ENCODE results near the gene PAK1. TPM values are rescaled to one million over a fixed set of nuclear protein-coding genes. Genes with fewer than 3 reads are reported as not detected.

PAK1 gene
- polyA plus RNA-seq, 3 donors, result 128 to 195 (median 134) TPM

GRCh38 chr11:77472991-77473800, 698 bp downstream of the PAK1 start:
- Mint-ChIP-seq H3K9me3 (peaks cover 0 to 2% (median 0%) of the 10 kb centered on the region in 7 donors), H3K4me3 (peak overlapping the region; percentile 86 to 93), H3K36me3 (peaks cover 0 to 2% of the 10 kb centered on the region in 2 donors), H3K27me3 (ENCODE audit: low read depth in 3 of 3) (peaks cover 4 to 24% (median 12%) of the 10 kb centered on the region in 3 donors), H3K27ac (peak overlapping the region; percentile 81 to 97 (median 94)), H3K4me1 (peaks cover 40% of the 10 kb centered on the region)
- H3K27me3 ChIP-seq (ENCODE audit: control insufficient read depth in 2 of 2, insufficient read depth in 2 of 2, low read length in 2 of 2), result peaks cover 0 to 2% of the 10 kb centered on the region in 2 donors
- peak overlapping the region; percentile 86 for H3K9ac ChIP-seq (ENCODE audit: insufficient read depth, low read length, poor library complexity, severe bottlenecking)
- WGBS (ENCODE audit: insufficient coverage), result 3% methylated on average over 49 of the region's 80 CpGs
- H4K20me1 ChIP-seq (ENCODE audit: insufficient read depth, low read length), result no peaks in the 10 kb centered on the region
- DNase-seq, result peak; percentile 30 to 35 (median 33)
- H3K4me2 ChIP-seq (replicated peaks; ENCODE audit: extremely low read depth, low read length, poor library complexity, severe bottlenecking), result peak overlapping the region; percentile 82
- H3K27ac ChIP-seq (ENCODE audit: low read depth in 1 of 2, low read length in 2 of 2), result peak overlapping the region; percentile 60 to 82
- peaks cover 4% of the 10 kb centered on the region for H3K79me2 ChIP-seq (ENCODE audit: insufficient read depth, low read length)
- no peaks in the 10 kb centered on the region for H3K9me3 ChIP-seq (replicated peaks in 1 of 2; ENCODE audit: control insufficient read depth in 1 of 2, insufficient read depth in 1 of 2, low read length in 2 of 2)
- H3K4me3 ChIP-seq (replicated peaks in 1 of 3; ENCODE audit: low read depth in 2 of 3, low read length in 3 of 3), result peak overlapping the region; percentile 55 to 79 (median 76)
- intact Hi-C loops (cut with micrococcal nuclease), result no loop called here
- H3K36me3 ChIP-seq (replicated peaks in 1 of 2; ENCODE audit: control insufficient read depth in 1 of 2, insufficient read depth in 2 of 2, low read length in 2 of 2), result no peaks in the 10 kb centered on the region
- peaks cover 42 to 52% of the 10 kb centered on the region in 2 donors for H3K4me1 ChIP-seq (ENCODE audit: control insufficient read depth in 1 of 2, insufficient read depth in 2 of 2, low read length in 2 of 2)
- H2AFZ ChIP-seq (ENCODE audit: insufficient read depth, low read depth, low read length, poor library complexity, severe bottlenecking), result peak overlapping the region; percentile 87
- TF ChIP-seq CTCF (IDR thresholded peaks at IDR 0.05), result no peak

DNA sequence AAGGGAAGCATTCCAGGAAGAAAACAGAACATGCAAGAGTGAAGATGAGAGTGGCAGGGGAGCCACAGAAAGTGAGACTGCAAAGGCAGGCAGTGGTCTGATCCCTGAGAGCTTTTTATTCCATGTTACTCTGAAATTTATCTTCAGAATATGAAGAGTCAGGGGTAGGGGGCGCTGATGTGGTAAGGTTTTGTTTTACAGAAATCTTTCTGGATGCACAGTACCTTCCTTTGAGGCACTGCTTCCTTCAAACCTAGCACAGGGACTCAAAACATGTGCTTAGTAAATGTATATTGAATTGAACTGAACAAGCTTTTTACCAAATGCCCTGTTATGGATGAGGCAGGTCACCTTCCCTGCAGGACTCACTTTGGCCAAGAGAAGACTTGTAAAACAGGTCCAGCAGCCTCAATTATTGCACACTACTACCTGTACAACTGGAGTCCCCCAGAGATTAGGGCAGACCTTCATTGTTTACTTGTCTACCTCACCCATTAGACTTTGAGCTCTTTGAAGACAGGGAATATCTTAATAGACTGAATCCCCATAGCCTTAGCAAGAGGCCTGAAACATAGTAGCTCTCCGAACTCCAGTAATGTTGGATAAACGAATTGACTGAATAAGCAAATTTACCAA, 2.2 kb downstream of the PAK1 start:
- Histone ChIP-seq H3K9ac (ENCODE audit: insufficient read depth, low read length, poor library complexity, severe bottlenecking) (no peak overlapping the region), H2AFZ (ENCODE audit: insufficient read depth, low read depth, low read length, poor library complexity, severe bottlenecking) (no peak overlapping the region), H3K4me3 (replicated peaks in 1 of 3; ENCODE audit: low read depth in 2 of 3, low read length in 3 of 3) (no peak overlapping the region), H4K20me1 (ENCODE audit: insufficient read depth, low read length) (no peaks in the 10 kb centered on the region), H3K27ac (ENCODE audit: low read depth in 1 of 2, low read length in 2 of 2) (no peak overlapping the region), H3K27me3 (ENCODE audit: control insufficient read depth in 2 of 2, insufficient read depth in 2 of 2, low read length in 2 of 2) (peaks cover 0 to 2% of the 10 kb centered on the region in 2 donors), H3K4me1 (ENCODE audit: control insufficient read depth in 1 of 2, insufficient read depth in 2 of 2, low read length in 2 of 2) (peaks cover 47 to 58% of the 10 kb centered on the region in 2 donors), H3K79me2 (ENCODE audit: insufficient read depth, low read length) (peaks cover 9% of the 10 kb centered on the region), H3K9me3 (replicated peaks in 1 of 2; ENCODE audit: control insufficient read depth in 1 of 2, insufficient read depth in 1 of 2, low read length in 2 of 2) (no peaks in the 10 kb centered on the region), H3K36me3 (replicated peaks in 1 of 2; ENCODE audit: control insufficient read depth in 1 of 2, insufficient read depth in 2 of 2, low read length in 2 of 2) (no peaks in the 10 kb centered on the region), H3K4me2 (replicated peaks; ENCODE audit: extremely low read depth, low read length, poor library complexity, severe bottlenecking) (no peak overlapping the region)
- Mint-ChIP-seq H3K4me1 (peaks cover 46% of the 10 kb centered on the region), H3K9me3 (peaks cover 0 to 2% (median 0%) of the 10 kb centered on the region in 7 donors), H3K4me3 (peak overlapping the region; percentile 9 to 51), H3K27ac (no peak overlapping the region), H3K36me3 (peaks cover 0 to 2% of the 10 kb centered on the region in 2 donors), H3K27me3 (ENCODE audit: low read depth in 3 of 3) (peaks cover 4 to 24% (median 12%) of the 10 kb centered on the region in 3 donors)
- WGBS (ENCODE audit: insufficient coverage), result no CpG with 5 or more reads among the region's 3 CpGs
- TF ChIP-seq CTCF (IDR thresholded peaks at IDR 0.05), result peak; percentile 52
- intact Hi-C loops (cut with micrococcal nuclease), result no loop called here
- DNase-seq, result peak in 1 of 3 donors; percentile 26
